Retinal pigment epithelial cell (primary cell): Measurements from ENCODE around the gene TTC7B.
"Not testable (repeated sequence)": the region's sequence is repeated elsewhere in the genome, so short reads cannot be mapped to it uniquely, and the experiment has no call there.

ENCODE experiments used
- DNase-seq: peaks from one replicate; pipeline ENCODE4 v3.0.0-alpha.2; 2010; ENCODE audit warnings: low read depth
- H3K4me3 ChIP-seq: 2 replicates; pipeline ENCODE4 v1.5.1; 2011; ENCODE audit warnings: mild to moderate bottlenecking, low read length, control low read depth, moderate library complexity
- TF ChIP-seq, protein P1 (sequence below): conservative IDR thresholded peaks from 2 replicates; pipeline ENCODE4 v1.5.1; 2011; ENCODE audit warnings: low read depth, low read length, control low read depth, inconsistent platforms

Gene TTC7B, protein sequence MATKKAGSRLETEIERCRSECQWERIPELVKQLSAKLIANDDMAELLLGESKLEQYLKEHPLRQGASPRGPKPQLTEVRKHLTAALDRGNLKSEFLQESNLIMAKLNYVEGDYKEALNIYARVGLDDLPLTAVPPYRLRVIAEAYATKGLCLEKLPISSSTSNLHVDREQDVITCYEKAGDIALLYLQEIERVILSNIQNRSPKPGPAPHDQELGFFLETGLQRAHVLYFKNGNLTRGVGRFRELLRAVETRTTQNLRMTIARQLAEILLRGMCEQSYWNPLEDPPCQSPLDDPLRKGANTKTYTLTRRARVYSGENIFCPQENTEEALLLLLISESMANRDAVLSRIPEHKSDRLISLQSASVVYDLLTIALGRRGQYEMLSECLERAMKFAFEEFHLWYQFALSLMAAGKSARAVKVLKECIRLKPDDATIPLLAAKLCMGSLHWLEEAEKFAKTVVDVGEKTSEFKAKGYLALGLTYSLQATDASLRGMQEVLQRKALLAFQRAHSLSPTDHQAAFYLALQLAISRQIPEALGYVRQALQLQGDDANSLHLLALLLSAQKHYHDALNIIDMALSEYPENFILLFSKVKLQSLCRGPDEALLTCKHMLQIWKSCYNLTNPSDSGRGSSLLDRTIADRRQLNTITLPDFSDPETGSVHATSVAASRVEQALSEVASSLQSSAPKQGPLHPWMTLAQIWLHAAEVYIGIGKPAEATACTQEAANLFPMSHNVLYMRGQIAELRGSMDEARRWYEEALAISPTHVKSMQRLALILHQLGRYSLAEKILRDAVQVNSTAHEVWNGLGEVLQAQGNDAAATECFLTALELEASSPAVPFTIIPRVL

DNA sequence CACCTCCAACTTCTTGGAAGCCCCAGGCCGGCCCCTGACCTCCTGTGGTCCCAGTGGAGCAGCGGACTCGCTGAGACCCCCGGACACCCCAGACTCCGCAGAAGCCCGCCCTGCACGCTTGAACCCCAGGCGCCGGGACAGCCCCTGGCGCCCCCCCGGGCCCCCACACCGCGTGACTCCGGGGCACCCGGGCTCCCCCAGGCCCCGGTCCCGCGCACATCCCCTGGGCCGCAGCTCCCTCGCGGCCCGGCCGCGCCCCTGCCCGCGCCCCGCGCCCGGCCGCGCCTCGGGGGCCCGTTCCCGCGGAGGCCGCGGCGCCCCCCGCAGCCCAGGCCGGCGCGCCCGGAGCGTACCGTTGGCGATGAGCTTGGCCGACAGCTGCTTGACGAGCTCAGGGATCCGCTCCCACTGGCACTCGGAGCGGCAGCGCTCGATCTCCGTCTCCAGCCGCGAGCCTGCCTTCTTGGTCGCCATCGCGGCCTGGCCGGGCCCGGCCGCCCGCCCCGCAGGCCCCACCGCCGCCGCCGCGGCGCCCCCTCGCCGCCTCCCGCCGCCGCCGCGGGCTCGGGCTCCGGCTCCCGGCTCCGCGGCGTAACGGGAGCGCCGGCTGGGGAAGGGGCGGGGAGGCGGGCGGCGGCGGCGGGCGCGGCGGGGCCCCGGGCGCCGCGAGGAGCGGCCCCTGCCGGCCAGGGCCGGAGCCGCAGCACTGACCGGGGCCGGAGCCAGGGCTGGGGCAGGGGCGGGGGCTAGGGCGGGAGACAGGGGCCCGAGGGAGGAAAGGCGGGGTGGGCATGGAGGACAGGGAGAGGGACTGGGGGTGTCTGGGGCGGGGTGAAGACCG lies at the start of gene TTC7B:
TTC7B (minus strand) TSS at position 609 of the 841 bp plus-strand sequence; CDS start at position 474, 135 bp downstream.
- DNase-seq, result no peak
- H3K4me3 ChIP-seq, result peak within 1 kb of the TSS; percentile 76
- TF ChIP-seq, protein P1, sequence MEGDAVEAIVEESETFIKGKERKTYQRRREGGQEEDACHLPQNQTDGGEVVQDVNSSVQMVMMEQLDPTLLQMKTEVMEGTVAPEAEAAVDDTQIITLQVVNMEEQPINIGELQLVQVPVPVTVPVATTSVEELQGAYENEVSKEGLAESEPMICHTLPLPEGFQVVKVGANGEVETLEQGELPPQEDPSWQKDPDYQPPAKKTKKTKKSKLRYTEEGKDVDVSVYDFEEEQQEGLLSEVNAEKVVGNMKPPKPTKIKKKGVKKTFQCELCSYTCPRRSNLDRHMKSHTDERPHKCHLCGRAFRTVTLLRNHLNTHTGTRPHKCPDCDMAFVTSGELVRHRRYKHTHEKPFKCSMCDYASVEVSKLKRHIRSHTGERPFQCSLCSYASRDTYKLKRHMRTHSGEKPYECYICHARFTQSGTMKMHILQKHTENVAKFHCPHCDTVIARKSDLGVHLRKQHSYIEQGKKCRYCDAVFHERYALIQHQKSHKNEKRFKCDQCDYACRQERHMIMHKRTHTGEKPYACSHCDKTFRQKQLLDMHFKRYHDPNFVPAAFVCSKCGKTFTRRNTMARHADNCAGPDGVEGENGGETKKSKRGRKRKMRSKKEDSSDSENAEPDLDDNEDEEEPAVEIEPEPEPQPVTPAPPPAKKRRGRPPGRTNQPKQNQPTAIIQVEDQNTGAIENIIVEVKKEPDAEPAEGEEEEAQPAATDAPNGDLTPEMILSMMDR, result no peak

- TF ChIP-seq, protein P1, result no peak
- no peak overlapping the region for H3K4me3 ChIP-seq
- no peak for DNase-seq
These were observed 48.5 kb upstream of the TTC7B start for GRCh38 chr14:90864741-90865140.

DNA sequence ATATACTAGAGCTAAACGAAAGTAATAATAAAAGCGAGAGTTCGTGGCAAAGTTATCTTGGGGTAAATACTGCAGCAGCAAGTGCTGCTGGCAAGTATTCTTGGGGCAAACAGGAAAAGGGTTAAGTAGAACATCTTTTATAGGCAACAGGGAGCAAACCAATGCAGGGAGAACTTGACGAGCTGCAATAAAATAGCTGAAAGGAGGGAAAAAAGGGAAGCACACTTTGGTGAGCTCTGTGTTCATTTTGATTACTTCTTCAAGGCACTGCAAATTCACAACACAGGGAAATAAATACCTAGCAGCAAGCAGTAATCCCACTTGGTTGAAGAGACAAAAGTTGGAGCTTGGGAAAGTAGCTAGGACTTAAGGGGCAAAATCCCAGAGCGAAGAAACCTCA lies 42.3 kb upstream of the TTC7B start:
- no peak overlapping the region for H3K4me3 ChIP-seq
- no peak for DNase-seq
- TF ChIP-seq, protein P1, result no peak

DNA sequence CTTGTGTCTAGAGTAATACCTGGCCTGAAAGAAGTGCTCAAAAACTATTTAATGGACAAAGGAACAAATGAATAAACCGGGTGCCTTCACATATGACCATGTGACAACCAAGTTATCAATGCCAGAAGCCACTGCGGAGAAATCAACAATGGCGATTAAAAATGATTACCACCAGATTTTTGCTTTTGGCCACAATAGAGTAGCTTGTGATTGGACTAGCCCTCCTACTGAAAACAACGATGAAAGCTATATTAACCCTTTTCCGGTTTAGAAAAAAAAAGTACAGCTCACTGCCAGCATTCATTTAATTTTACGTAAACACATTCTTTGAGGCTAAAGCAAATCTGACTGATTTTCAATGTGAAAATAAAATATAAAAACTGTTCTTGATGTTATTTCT lies 41.6 kb upstream of the TTC7B start:
- DNase-seq, result no peak
- TF ChIP-seq, protein P1, result no peak

GRCh38 chr14:90856115-90856514 lies 39.9 kb upstream of the TTC7B start:
- not testable (repeated sequence) for DNase-seq, H3K4me3 ChIP-seq

More for the DNA sequence above, 41.6 kb upstream of the TTC7B start:
- H3K4me3 ChIP-seq, result no peak overlapping the region

DNA sequence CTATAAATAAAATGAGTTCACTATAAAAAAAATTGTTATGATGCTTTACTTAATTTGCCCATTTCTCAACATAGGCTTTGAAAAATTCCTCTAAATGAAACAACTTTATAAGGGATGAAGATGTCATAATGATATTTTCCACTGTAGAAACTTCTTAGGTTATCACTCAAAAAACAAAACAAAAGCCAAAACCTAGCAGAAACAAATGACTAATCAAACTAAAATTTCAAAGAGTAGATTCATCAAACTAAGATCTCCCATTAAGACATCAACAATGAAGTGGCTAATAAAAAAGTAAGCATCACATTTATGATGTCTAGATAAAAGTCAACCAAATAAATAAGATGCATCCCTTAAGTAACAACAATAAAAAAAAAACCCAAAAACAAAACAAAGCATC lies 36.9 kb upstream of the TTC7B start:
- TF ChIP-seq, protein P1, result no peak
- no peak for DNase-seq

More for the DNA sequence above, 36.9 kb upstream of the TTC7B start:
- no peak overlapping the region for H3K4me3 ChIP-seq
